GM04503 (cell line): ENCODE data around the gene CKS1B.

ENCODE experiments used
- DNase-seq: peaks from one replicate; pipeline ENCODE4 v3.0.0-alpha.2; 2012; ENCODE audit warnings: low read depth

The CKS1B gene

DNA sequence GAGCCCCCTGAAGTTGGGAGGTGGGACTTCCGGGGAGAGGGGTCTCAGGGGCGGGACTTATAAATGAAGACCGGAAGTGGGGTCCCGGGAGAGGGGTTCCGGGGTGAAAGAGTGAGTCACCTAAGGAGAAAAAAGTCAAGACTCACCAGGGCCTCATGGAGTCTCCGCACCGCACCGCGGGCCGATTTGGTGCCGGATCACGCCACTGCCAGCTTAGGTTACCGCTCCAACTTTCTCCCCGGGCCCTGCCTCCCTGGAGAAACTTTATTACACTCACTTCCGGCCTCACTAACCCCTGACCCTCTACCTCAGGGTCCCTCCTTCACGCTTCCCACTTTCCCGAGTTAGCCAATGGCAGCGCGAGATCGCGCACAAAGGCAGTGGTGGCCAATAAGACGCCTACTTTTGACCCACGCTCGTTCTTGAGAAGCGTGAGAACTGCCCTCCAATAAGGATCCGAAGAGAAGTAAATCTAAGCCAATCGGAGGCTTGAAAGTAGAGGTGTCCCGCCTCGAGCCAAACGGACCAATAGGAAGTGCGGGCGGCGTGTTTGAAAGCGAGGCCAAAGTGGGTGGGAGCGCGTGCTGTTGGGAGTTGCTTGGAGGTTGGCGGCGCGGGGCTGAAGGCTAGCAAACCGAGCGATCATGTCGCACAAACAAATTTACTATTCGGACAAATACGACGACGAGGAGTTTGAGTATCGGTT is at the start of gene CKS1B:
TSS of gene CKS1B (plus strand) at position 580 of the 706 bp plus-strand sequence. CDS start at position 645, 65 bp downstream.
- DNase-seq: peak; percentile 100

DNA sequence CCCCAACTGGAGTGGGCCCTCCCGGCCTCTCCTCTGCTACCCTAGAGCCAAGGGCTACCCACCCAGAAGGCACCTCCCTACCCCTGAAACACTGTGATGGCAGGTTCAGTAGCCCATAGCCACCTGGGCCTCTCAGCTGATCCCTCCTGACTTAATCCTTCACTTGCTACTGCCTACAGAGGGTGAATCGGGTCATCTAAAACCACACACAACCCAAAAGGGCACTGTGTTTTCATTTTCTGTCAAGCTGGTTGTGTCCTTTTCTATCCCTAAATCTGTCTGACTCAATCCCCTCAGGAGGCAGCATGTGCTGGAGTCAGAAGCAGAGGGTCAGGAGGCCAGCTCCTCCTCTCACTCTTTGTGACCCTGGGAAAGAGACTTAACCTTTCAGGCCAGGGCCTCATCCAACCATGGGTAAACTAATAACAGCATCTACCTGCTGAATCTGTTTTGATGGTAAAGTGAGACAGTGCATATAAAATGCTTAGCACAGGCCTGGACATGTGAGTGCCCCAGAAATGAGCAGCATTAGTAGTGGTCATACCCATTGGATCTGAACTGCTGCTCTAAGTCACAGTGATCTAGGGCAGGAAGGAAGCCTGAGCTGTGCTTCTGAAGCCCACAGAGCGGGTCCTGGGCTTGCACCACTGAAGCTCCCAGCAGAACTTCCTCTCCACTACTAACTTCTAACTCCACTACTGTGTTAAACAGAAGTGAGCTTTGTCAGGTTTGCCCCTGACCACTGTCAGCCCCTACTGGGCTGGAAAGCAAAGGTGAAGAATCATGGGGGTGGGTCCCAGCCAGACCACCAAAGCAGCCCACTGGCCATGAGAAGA is 48.9 kb upstream of the CKS1B start:
- DNase-seq: no peak

DNA sequence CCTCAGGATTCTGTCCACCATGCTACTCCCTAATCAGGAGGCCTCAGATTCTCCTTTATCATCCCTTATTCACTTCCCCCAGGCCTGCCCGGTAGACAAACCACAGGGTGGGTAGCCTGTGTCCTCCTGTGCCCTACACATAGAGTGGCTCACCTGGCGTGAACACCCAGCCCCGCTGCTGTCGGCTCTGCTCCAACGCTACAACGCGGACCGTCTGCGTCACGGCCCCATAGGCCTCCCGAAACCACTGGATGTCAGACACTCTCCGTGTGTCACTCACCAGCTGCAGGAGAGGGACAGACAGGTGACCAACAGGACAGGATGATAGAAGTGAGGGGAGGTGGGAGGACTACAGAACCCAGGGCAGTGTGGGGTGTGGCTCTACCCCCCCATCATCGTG is 48.3 kb upstream of the CKS1B start:
- DNase-seq: no peak

DNA sequence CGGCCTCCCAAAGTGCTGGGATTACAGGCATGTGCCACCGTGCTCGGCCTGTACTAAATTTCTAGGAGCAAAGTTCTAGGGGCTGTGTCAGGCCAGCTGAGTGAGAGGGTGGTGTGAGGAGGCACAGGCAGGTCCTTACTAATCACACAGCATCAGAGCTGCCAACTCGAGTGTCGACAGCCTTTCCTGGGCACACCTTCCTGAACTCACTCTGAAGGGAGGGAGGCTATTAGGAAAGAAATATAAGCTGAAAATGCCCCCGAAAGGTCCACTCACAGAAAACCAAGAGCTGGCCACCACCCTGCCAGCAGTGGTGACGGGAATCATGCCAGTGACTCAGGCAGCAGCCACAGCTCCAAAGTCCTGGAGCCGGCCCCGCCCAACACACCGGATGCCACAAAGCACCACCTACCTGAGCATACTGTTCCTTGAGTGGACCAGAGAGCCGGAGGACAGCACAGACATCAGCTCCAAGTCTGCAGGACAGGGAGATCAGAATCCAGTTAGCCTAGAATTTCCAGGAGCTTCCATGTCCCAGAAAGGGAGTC is 42.5 kb upstream of the CKS1B start:
- no peak for DNase-seq

DNA sequence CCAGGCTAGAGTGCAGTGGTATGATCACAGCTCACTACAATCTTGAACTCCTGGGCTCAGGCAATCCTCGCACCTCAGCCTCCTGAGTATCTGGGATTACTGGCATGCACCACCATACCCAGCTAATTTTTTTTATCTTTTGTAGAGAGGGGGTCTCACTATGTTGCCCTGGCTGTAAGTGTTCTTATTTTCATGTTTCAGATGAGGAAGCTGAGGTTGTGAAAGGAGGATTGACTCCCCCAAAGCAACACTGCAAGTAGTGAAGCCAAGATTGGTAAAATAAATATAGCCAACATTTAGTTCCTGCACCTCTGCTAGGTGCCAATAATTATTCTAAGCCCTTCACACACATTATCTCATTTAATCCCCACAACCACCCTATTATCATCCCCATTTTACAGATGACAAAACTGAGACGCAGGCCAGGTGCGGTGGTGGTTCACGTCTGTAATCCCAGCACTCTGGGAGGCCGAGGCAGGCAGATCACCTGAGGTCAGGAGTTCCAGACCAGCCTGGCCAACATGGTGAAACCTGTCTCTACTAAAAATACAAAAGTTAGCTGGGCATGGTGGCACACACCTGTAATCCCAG is 40.0 kb upstream of the CKS1B start:
- no peak for DNase-seq

DNA sequence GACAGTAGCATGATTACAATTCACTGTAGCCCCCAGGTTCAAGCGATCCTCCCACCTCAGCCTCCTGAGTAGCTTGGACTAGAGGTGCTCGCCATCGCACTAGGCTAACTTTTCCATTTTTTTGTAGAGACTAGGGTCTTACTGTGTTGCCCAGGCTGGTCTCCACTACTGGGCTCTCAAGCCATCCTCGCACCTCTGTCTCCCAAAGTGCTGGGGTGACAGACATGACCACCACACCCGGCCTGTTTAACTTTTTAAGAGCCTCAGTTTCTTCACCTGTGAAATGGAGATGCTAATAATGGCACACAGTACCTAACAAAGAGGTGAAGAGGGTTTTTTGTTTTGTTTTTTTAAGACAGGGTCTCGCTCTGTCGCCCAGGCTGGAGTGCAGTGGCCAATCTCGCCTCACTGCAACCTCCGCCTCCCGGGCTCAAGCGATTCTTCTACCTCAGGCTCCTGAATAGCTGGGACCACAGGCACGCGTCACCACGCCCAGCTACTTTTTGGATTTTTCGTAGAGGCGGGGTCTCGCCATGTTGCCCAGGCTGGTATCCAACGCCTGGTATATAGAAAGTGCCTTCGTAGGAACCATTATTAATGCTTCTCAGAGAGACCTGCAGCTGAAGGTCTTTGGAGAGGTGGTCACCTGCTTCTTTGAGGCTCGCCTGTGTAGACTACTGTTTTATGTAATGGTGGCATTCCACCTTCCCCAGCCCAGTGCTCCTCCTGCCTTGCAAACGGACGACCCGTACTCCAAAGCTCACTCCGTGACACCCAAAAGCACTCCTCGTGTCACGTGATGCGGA is 38.5 kb upstream of the CKS1B start:
- DNase-seq: no peak

DNA sequence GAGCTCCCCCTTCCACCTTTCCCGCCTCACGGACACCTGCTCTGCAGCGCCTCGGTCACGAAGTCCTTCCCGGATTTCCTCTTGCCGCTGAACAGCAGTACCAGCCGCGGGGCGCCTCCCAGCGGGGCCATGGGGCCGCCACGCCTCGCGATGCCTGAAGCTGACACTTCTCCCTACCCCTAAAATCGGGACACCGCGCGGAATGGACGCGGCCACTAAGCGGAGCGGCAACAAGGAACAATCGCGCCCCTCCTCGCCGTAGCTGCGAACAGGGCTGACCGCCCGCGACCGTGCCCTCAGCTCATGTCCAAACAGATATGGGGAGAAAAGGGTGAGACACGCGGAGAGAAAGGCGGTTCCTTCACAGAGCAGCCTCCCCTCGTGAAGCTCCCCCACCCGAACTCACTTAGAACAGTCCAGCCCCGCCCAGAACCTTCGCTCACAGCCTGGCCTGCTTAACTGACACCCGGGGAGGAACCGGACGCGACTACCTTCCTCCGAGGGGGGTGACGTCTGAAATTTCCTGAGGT is 37.9 kb upstream of the CKS1B start, which contains the start of gene PMVK:
TSS of gene PMVK (minus strand) at position 165 of the 530 bp plus-strand sequence. CDS start at position 131, 34 bp downstream.
- DNase-seq: peak; percentile 81

DNA sequence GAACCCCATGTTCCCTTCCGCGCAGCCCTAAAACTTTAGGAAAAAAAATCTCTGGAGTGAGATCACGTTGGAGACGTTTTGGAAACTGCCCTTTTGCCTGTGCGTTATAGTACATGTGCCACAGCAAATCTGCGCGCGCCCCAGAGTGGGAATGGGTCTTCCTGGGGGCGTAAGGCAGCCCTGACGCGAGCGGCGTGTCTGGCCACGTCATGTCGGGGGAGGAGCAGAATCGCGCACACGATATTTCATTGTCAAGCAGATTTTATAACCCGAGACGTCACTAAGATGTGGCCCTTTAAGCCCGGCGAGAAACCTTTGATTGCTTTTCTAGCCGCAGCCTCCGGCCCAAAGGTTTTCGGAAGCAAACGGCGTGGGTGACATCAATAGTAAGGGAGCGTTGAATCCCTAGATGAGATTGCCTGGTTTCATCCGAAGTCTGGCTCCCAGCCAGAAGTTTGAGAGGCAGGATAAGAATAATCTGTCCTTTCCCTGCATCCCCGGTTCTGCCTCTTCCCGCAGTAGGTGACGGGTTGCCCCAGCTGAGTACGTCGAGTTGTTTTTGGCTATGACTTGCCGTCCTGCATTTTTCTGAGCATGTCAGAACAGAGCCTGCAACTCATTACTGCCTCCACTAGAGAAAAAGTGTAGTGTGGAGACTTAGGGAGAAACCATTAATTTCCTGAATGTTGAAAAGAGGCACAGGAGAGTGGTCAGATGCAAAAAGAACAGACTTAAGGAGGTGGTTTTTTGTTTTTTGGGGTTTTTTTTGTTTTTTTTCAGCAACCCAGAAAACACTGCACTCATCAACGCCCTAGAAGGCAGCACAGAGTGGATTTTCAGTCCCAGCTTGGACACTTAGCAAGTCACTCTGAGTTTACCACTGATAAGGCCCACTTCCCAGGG is 37.1 kb upstream of the CKS1B start:
- DNase-seq: peak; percentile 75

DNA sequence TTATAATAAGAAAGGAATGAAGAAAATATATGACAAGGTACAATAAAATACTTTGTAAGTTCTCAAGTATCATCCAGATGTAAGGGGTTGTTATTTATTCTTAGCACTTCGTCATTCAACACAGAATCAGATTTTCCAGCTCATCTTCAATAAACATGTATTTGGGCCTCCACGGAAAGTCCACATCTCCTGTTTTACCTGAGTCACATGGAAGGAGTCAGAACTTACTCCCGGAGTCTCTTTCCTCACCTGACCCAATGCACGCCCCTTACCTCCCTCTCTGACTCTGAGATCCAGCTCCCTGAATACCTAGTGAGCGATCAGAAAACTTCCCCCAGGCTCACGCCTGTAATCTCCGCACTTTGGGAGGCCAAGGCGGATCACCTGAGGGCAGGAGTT is 36.5 kb upstream of the CKS1B start:
- no peak for DNase-seq

DNA sequence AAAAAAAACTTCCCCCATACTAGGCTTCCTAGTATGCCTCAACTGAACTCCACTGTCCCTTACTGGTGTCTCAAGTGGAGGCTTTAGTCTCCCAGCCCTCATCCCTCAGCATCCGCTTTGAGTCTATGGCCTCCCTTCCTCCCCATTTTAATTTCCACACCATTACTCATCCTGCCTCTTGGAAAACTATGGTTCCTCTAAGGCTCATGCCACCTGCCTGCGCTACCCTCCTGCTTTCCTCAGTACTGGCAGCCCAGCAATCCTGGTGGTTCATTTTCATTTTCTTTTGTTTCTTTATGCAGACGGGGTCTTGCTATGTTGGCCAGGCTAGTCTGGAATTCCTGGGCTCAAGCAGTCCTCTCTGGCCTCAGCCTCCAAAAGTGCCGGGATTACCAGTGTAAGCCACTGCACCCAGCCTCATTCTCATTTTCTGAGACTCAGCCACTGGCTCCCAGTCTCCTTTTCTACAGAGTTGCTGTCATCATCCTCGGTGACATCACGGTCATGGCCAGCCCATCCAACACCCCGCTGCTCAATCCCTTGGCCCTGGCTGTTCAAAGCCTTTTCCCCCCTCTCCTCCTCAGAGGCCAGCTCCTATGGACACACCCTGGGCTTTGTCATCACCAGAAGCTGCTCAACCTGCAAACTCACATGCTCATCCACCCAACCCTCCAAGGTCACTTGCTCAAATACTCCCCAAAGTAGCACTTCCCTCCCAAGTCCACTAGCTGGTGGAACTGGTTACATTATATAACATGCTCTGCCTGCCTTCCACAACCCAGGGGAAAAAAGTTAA is 35.7 kb upstream of the CKS1B start:
- DNase-seq: no peak

DNA sequence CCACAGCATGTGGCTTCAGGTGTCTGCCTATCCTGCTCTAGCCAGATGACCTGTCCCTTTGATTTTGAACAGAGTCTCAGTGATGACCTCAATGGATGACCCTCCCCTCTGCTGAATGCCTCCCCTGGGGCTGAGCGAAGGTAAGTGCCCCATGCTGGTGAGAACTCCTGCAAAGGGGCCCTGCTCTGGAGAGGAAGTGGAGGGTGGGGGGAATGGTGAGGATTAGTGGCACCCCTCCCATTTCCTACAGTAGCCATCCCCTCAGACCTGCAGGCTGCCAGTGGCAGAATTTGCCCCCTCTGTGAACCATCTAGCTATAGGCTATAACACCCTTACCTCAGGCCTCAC is 34.3 kb upstream of the CKS1B start:
- no peak for DNase-seq

DNA sequence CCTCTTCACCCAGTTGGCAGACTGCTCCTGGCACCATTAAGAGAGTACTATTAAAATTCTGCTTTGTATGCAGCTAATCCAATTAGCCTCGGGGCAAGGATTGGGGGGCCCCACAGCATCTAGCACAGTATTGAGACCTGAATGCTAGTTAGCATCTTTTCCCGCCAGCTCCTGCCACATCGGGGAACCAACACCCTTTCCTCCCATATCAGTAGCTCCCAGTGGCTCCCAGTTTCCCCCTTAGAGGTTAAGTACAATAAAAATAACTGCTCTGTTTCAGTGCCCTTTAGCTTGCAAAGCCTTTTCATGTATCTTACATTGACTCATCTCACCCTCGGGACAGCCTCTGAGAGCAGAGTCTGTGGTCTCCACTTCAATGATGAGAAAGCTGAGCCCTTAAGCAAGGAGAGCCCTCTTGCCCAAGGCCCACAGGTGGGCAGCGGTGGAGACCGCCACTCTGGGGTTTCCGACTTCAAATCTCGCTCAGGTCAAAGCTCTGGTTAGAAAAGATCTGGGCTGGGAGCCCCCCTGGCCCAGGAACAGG is 33.8 kb upstream of the CKS1B start:
- DNase-seq: no peak

DNA sequence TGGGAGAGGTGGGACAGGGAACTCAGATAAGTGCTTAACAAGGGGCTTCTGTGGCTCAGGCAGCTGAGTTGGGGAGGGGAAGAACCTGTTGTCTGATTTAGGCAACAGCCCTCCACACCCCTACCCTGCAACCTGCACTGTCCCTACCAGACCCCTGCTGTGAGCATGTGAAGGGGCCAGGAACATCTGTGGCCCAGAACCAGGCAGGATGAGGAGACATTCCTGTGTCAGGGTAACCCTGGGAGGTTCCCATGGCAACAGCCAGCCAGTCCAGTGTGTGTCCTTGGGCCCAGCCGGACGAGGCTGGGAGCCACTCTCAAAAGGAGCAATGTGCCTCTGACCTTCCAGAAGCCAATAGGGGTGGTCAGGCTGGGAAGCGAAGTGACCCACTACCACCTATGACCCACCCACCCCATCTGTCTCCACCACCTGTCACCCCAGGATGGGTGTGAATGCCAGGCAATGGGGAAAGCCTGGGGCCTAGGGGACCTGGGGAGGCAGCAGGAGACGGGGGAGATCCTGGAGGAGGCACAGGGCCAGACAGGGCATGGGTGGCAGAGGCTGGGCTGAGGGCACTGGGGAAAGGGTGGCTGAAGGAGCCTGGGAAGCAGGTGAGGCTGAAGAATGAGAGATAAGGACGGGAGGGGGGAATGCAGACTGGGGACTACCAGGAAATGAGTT is 33.0 kb upstream of the CKS1B start:
- no peak for DNase-seq

DNA sequence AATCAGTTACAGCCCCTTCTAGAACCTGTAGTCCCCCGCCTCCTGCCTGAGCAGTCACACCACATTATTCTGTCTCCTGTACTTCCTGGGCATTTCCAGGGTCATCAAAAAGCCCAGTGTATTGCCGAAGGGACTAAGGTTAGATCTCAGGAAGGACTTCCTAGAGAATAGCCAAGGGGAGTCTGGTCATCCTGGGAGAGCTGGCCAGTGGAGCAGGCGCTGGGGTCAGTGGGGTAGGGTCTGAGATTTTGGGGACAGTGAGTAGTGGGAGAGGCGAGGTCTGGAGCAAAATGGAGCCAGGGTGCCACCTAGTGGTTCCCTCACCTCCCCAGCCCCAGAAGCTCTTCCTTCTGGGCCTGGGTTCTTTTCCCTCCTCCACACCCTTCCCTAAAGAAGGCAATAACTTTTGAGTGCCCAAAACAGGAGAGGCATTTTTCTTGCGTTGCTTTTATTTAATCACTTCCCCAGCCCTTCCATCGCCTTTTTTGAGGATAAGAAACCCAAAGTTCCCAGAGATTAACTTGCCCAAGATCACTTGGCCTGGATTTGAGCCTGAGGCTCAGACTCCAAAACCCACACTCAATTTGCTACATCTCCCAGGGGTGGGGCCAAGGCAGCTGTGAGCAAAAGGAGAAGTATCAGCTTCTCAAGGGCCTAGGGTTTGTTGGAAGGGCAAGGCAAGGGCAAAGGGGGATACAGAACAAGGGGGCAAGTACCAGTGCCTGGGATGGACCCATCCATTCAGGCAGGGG is 30.7 kb upstream of the CKS1B start:
- DNase-seq: no peak

DNA sequence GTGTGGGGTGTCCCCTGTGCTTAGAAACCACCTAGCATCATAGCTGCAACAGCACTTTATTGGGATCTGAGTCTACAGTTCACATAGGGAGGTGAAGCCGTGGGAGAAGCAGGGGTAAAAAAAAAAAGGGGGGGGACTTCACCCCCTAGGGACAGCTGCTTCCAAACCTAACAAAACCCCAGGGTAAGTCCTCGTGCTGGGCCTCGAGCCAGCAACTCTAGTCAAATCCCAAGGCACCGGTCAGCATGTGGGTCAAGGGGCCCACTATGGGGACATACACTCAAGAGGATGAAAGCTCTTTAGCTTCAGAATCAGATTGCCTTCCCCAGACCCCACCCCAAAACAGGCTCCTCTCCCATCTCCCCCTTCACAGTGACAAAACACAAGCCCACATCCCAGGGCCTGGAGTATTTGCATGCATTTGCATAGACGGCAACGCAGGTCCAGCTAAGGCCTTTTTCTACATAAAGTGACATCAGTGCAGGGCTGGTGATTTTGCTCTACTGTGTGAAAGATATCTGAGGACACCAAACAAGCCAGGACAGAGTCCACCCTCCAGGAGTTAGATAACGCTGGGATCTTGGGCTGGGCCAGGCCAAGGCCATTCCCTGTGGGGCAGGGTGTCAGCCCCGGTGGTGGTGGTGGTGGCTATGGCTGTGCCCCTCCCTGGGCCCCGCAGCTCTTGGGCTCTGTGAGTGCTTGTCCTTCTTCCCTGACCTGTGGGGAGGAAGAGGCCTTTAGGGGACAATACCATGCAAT is 29.9 kb upstream of the CKS1B start:
- no peak for DNase-seq

DNA sequence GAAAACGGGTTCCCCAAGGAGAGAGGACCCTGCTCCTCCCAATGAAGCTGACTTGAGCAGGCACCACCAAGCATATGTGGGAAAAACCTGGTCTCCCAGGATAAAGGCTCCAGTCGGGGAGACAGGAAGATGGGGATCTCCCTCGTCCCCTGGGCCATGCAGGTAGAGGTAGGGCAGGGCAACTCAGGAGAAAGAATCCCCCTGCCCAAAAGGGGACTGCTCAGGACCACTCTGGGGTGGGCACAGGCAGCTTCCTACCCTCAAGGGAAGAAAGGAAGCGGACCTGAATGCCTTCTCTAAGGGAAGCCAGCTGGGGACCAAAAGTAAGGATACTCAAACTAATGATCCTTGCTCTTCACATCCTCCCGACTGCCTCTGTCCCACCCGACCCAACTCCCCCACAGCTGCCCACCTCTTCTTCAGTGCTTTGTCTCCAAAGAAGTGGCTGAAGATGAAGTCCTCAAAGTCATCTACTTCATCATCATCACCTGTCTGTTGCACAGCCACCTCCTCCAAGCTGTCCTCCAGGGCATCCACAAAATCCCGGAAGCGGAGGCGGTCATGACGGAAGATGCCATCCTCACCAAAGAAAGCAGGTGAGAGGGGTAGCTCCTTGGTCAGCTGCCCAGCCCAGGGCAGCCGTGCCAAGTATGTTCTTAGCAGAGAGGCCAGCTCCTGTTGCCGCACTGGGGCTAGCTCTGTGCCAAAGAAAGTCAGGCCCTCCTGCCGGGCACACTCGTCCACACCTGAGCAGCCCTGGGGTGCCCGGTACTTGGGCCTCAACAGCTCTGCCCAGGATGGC is 29.1 kb upstream of the CKS1B start:
- DNase-seq: no peak
